HepG2 (cell line): ENCODE results near the gene HSPB9. TPM values are rescaled to one million over a fixed set of nuclear protein-coding genes. Genes with fewer than 3 reads are reported as not detected.

Experiments used
- HMG20B ChIP-seq: conservative IDR thresholded peaks from 2 replicates; pipeline ENCODE4 v1.6.1; 2016; ENCODE audit warnings: missing genetic modification reagents, missing compliant biosample characterization
- KDM4B ChIP-seq: sonication (generic); formaldehyde crosslinking; IDR thresholded peaks from 2 replicates; pipeline ENCODE4 v1.4.0; 2020; ENCODE audit warnings: missing genetic modification reagents
- MTF2 ChIP-seq: sonication (generic); formaldehyde crosslinking; IDR thresholded peaks from 2 replicates; pipeline ENCODE4 v1.5.0; 2020; ENCODE audit warnings: missing genetic modification reagents, borderline replicate concordance
- PATZ1 ChIP-seq: sonication (generic); formaldehyde crosslinking; IDR thresholded peaks from 2 replicates; pipeline ENCODE4 v1.4.0; 2020; ENCODE audit warnings: missing genetic modification reagents
- SNRNP70 ChIP-seq: fragments of 200-400 bp; formaldehyde crosslinking; IDR thresholded peaks from 2 replicates; pipeline ENCODE4 v1.6.1; 2017; ENCODE audit warnings: mild to moderate bottlenecking, low read depth, low read length, moderate library complexity
- TAF1 ChIP-seq: sonication (generic); formaldehyde crosslinking; IDR thresholded peaks from 2 replicates; pipeline ENCODE4 v1.4.0; 2020; ENCODE audit warnings: missing genetic modification reagents
- TFDP1 ChIP-seq: IDR thresholded peaks from 2 replicates; pipeline ENCODE4 v1.6.1; 2016; ENCODE audit warnings: missing compliant biosample characterization, missing genetic modification reagents, borderline replicate concordance
- THAP8 ChIP-seq: sonication (generic); formaldehyde crosslinking; IDR thresholded peaks from 2 replicates; pipeline ENCODE4 v1.5.1; 2020; ENCODE audit warnings: missing genetic modification reagents, mild to moderate bottlenecking, borderline replicate concordance
- THRA ChIP-seq: sonication (generic); formaldehyde crosslinking; IDR thresholded peaks from 2 replicates; pipeline ENCODE4 v1.4.0; 2020; ENCODE audit warnings: missing genetic modification reagents, borderline replicate concordance
- YY1 ChIP-seq: IDR thresholded peaks from 2 replicates; pipeline ENCODE4 v1.6.1; 2011; ENCODE audit warnings: low read length, low read depth, moderate library complexity, mild to moderate bottlenecking; ENCODE audit not compliant: insufficient read depth, insufficient replicate concordance
- ZNF253 ChIP-seq: sonication (generic); formaldehyde crosslinking; IDR thresholded peaks from 2 replicates; pipeline ENCODE4 v1.8.0; 2022; ENCODE audit warnings: mild to moderate bottlenecking, missing genetic modification reagents, borderline replicate concordance
- ZNF724P ChIP-seq: sonication (generic); formaldehyde crosslinking; IDR thresholded peaks from 2 replicates; pipeline ENCODE4 v1.8.0; 2022; ENCODE audit warnings: missing genetic modification reagents, borderline replicate concordance
- ZNF781 ChIP-seq: sonication (generic); formaldehyde crosslinking; IDR thresholded peaks from 2 replicates; pipeline ENCODE4 v1.5.1; 2020; ENCODE audit warnings: borderline replicate concordance, mild to moderate bottlenecking, missing genetic modification reagents; ENCODE audit errors: not compliant biosample characterization
- polyA plus RNA-seq, 8 experiments: library from polyadenylated mRNA; depleted of rRNA in 3 of 8; stranded (reverse) in 7 of 8; unstranded in 1 of 8; fragments of >200 nt; fragmentation: Illumina TruSeq in 4 of 8; extraction: Trizol in 4 of 8; gene quantifications; 2 replicates each; pipeline versions ENCODE4 v1.2.1 to v1.2.3, GENCODE V29; 2011 to 2016; ENCODE audit warnings: low read depth in 4 of 8, missing spikeins in 1 of 8, mixed read lengths in 1 of 8; ENCODE audit not compliant: insufficient read depth in 1 of 8
- total RNA-seq, 5 experiments: library from RNA; depleted of rRNA; stranded (reverse); fragments of >200 nt; fragmentation: Illumina TruSeq; extraction: Trizol; gene quantifications; 2 replicates each; pipeline ENCODE4 v1.2.3, GENCODE V29; 2016; ENCODE audit warnings: low read depth in 1 of 5
- TF ChIP-seq, protein P1 (sequence below): sonication (generic); formaldehyde crosslinking; IDR thresholded peaks from 2 replicates; pipeline ENCODE4 v1.4.0; 2020; ENCODE audit warnings: missing genetic modification reagents
- TF ChIP-seq, protein P2 (sequence below): sonication (generic); formaldehyde crosslinking; IDR thresholded peaks from 2 replicates; pipeline ENCODE4 v1.4.0; 2020; ENCODE audit warnings: missing genetic modification reagents, mild to moderate bottlenecking, borderline replicate concordance
- TF ChIP-seq, protein P3 (sequence below): IDR thresholded peaks from 2 replicates; pipeline ENCODE4 v1.6.1; 2012; ENCODE audit warnings: inconsistent platforms

The HSPB9 gene
- total and polyA plus RNA-seq, 2 of the 13 experiments (the other 11 are each of a cell fraction or from before 2014, with no cell fraction given), result 0.05 to 0.24 TPM

DNA sequence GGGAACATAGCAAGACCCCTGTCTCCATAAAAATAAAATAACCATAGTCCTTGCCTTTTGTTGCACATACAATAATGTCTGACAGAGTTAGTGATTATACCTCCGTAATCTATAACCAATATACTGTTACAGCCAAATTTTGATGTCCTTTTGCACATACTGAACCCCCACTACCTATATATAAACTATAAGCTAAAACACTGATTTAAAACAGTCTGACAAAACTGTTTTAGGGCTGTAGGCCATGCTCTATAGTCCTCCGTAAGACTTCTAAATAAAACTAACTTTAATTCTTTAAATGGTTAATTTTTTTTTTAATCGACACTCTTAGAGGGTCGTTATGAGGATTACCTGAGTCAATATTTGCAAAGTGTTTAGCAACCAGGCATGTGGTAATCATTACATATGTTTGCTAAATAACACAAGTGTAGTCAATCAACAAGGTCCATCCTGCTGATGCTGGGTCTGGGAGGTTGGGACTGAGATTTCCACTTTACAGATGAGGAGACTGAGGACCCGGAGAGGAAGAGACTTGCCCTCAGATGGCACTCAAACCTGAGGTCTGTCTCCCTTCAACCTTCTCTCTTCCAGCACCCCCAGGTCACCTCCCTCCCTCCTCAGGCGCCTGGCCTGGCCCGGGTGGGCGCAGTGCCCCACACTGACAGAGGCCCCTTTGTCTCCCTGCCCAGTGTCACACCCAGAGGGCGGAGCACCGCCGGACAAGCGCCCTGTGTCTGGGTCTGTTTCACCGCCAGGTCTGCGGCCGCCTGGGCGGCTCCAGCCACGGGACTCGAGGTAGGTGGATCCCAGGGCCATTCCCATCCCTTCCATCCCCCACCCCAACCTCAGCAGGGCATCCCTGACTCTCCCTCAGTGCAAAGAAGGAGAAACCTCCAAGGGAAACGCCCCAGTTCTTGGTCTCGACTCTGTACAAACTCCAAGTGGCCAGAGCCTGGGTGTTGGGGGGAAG is 34.6 kb upstream of the HSPB9 start (continued):
- TF ChIP-seq, protein P1, sequence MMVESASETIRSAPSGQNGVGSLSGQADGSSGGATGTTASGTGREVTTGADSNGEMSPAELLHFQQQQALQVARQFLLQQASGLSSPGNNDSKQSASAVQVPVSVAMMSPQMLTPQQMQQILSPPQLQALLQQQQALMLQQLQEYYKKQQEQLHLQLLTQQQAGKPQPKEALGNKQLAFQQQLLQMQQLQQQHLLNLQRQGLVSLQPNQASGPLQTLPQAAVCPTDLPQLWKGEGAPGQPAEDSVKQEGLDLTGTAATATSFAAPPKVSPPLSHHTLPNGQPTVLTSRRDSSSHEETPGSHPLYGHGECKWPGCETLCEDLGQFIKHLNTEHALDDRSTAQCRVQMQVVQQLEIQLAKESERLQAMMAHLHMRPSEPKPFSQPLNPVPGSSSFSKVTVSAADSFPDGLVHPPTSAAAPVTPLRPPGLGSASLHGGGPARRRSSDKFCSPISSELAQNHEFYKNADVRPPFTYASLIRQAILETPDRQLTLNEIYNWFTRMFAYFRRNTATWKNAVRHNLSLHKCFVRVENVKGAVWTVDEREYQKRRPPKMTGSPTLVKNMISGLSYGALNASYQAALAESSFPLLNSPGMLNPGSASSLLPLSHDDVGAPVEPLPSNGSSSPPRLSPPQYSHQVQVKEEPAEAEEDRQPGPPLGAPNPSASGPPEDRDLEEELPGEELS, result peak; percentile 83
- TF ChIP-seq ZNF253, result no peak
- TF ChIP-seq, protein P2, sequence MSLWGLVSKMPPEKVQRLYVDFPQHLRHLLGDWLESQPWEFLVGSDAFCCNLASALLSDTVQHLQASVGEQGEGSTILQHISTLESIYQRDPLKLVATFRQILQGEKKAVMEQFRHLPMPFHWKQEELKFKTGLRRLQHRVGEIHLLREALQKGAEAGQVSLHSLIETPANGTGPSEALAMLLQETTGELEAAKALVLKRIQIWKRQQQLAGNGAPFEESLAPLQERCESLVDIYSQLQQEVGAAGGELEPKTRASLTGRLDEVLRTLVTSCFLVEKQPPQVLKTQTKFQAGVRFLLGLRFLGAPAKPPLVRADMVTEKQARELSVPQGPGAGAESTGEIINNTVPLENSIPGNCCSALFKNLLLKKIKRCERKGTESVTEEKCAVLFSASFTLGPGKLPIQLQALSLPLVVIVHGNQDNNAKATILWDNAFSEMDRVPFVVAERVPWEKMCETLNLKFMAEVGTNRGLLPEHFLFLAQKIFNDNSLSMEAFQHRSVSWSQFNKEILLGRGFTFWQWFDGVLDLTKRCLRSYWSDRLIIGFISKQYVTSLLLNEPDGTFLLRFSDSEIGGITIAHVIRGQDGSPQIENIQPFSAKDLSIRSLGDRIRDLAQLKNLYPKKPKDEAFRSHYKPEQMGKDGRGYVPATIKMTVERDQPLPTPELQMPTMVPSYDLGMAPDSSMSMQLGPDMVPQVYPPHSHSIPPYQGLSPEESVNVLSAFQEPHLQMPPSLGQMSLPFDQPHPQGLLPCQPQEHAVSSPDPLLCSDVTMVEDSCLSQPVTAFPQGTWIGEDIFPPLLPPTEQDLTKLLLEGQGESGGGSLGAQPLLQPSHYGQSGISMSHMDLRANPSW, result no peak
- TF ChIP-seq SNRNP70, result no peak
- TF ChIP-seq PATZ1 (CRISPR knock-in tag), result peak; percentile 89
- TF ChIP-seq KDM4B (CRISPR knock-in tag), result no peak
- TF ChIP-seq TFDP1, result peak; percentile 29; the same call in 1 of the 2 replicates
- no peak; the same call in 1 of the 2 replicates for TF ChIP-seq TAF1 (CRISPR knock-in tag)
- TF ChIP-seq ZNF781 (CRISPR knock-in tag), result no peak
- TF ChIP-seq THRA (CRISPR knock-in tag), result peak; percentile 53
- TF ChIP-seq THAP8, result no peak
- TF ChIP-seq HMG20B, result 0 out of 2 replicates have a peak, but pooled peaks have one; percentile 37
- no peak for TF ChIP-seq YY1
- TF ChIP-seq, protein P3, sequence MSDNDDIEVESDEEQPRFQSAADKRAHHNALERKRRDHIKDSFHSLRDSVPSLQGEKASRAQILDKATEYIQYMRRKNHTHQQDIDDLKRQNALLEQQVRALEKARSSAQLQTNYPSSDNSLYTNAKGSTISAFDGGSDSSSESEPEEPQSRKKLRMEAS, result no peak
- TF ChIP-seq ZNF724P (CRISPR knock-in tag), result 0 out of 2 replicates have a peak, but pooled peaks have one; percentile 24
- TF ChIP-seq MTF2 (CRISPR knock-in tag), result no peak
